CD14-positive monocyte (primary cell): ENCODE data around the gene ESPN. TPM values are rescaled to one million over a fixed set of nuclear protein-coding genes. Genes with fewer than 3 reads are reported as not detected.

Experiments
- DNase-seq, 3 donors: peaks; one replicate each; pipeline ENCODE4 v3.0.0-alpha.2; 2011 to 2022
- H2AFZ ChIP-seq: 2 replicates; pipeline ENCODE4 v1.6.0; 2012; ENCODE audit warnings: mild to moderate bottlenecking, low read depth, low read length, inconsistent platforms; ENCODE audit not compliant: insufficient read depth, poor library complexity, severe bottlenecking
- H3K27ac ChIP-seq, 2 donors: 1 replicate in 1 of 2; 2 replicates in 1 of 2; pipeline ENCODE4 v1.5.1; 2012 to 2013; ENCODE audit warnings: low read length in 2 of 2, control low read depth in 1 of 2, inconsistent platforms in 1 of 2, low read depth in 1 of 2, mild to moderate bottlenecking in 1 of 2
- H3K27me3 ChIP-seq, 2 donors: one replicate each; pipeline versions ENCODE4 v1.6.0 to v1.6.1; 2011 to 2013; ENCODE audit warnings: low read length in 2 of 2; ENCODE audit not compliant: control insufficient read depth in 2 of 2, insufficient read depth in 2 of 2
- H3K36me3 ChIP-seq, 2 donors: replicated peaks in 1 of 2; 1 replicate in 1 of 2; 2 replicates in 1 of 2; pipeline versions ENCODE4 v1.5.1 to v1.6.1; 2012 to 2013; ENCODE audit warnings: low read length in 2 of 2, control low read depth in 1 of 2, inconsistent platforms in 1 of 2, mild to moderate bottlenecking in 1 of 2; ENCODE audit not compliant: insufficient read depth in 2 of 2, control insufficient read depth in 1 of 2
- H3K4me1 ChIP-seq, 2 donors: 1 replicate in 1 of 2; 2 replicates in 1 of 2; pipeline versions ENCODE4 v1.5.1 to v1.6.1; 2012 to 2013; ENCODE audit warnings: low read length in 2 of 2, control low read depth in 1 of 2, inconsistent platforms in 1 of 2, mild to moderate bottlenecking in 1 of 2, moderate library complexity in 1 of 2; ENCODE audit not compliant: insufficient read depth in 2 of 2, control insufficient read depth in 1 of 2
- H3K4me2 ChIP-seq: replicated peaks from 2 replicates; pipeline ENCODE3; 2012; ENCODE audit warnings: low read length, moderate library complexity, mild to moderate bottlenecking; ENCODE audit not compliant: poor library complexity, severe bottlenecking; ENCODE audit errors: extremely low read depth
- H3K4me3 ChIP-seq, 3 experiments: fragments of 200-600 bp in 1 of 3; sonication (generic) in 1 of 3; replicated peaks in 1 of 3; 1 replicate in 2 of 3; 2 replicates in 1 of 3; pipeline ENCODE4 v1.5.1; 2011 to 2013; ENCODE audit warnings: low read length in 3 of 3, mild to moderate bottlenecking in 3 of 3, control low read depth in 2 of 3, low read depth in 2 of 3, inconsistent platforms in 1 of 3, moderate library complexity in 1 of 3
- H3K79me2 ChIP-seq: 2 replicates; pipeline ENCODE4 v1.6.0; 2012; ENCODE audit warnings: mild to moderate bottlenecking, control low read depth, inconsistent platforms, low read length, moderate library complexity; ENCODE audit not compliant: insufficient read depth
- H3K9ac ChIP-seq: 2 replicates; pipeline ENCODE4 v1.6.0; 2017; ENCODE audit warnings: low read length, mild to moderate bottlenecking; ENCODE audit not compliant: insufficient read depth, poor library complexity, severe bottlenecking
- H3K9me3 ChIP-seq, 2 donors: replicated peaks in 1 of 2; 1 replicate in 1 of 2; 2 replicates in 1 of 2; pipeline versions ENCODE4 v1.5.1 to v1.6.1; 2012 to 2013; ENCODE audit warnings: low read length in 2 of 2, control low read depth in 1 of 2; ENCODE audit not compliant: control insufficient read depth in 1 of 2, insufficient read depth in 1 of 2
- H4K20me1 ChIP-seq: 2 replicates; pipeline ENCODE4 v1.6.0; 2012; ENCODE audit warnings: mild to moderate bottlenecking, low read length, control low read depth, moderate library complexity; ENCODE audit not compliant: insufficient read depth
- H3K27ac Mint-ChIP-seq, 7 donors: one replicate each; pipeline ENCODE4 v1.8.0; 2020; ENCODE audit warnings: mild to moderate bottlenecking in 7 of 7, mixed read lengths in 7 of 7, moderate library complexity in 6 of 7, inconsistent platforms in 2 of 7
- H3K27me3 Mint-ChIP-seq, 3 donors: one replicate each; pipeline ENCODE4 v1.8.0; 2021 to 2022; ENCODE audit warnings: low read depth in 3 of 3, mild to moderate bottlenecking in 3 of 3, mixed read lengths in 3 of 3, moderate library complexity in 3 of 3, inconsistent platforms in 1 of 3
- H3K36me3 Mint-ChIP-seq, 2 donors: one replicate each; pipeline ENCODE4 v1.8.0; 2020; ENCODE audit warnings: mixed read lengths in 2 of 2, inconsistent platforms in 1 of 2, mild to moderate bottlenecking in 1 of 2
- H3K4me1 Mint-ChIP-seq: one replicate; pipeline ENCODE4 v1.8.0; 2020; ENCODE audit warnings: mild to moderate bottlenecking, mixed read lengths
- H3K4me3 Mint-ChIP-seq, 2 donors: one replicate each; pipeline ENCODE4 v1.8.0; 2020; ENCODE audit warnings: mild to moderate bottlenecking in 2 of 2, mixed read lengths in 2 of 2, moderate library complexity in 1 of 2
- H3K9me3 Mint-ChIP-seq, 7 donors: one replicate each; pipeline ENCODE4 v1.8.0; 2020 to 2022; ENCODE audit warnings: mixed read lengths in 7 of 7, mild to moderate bottlenecking in 6 of 7, moderate library complexity in 6 of 7, inconsistent platforms in 2 of 7
- WGBS: methylation state at CpG from one replicate; pipeline ENCODE4 v1.1.5; 2013; ENCODE audit warnings: missing lambda C conversion rate; ENCODE audit not compliant: insufficient coverage; 5-methylcytosine and 5-hydroxymethylcytosine counted together
- intact Hi-C, 2 donors: fragments of 100-400 bp; cut with micrococcal nuclease; formaldehyde crosslinking; loops; one replicate each; pipeline versions ENCODE4 v1.15.0 to v1.15.1; 2023
- polyA plus RNA-seq, 3 donors: library from polyadenylated mRNA; depleted of rRNA in 1 of 3; unstranded in 2 of 3; stranded (reverse) in 1 of 3; fragments of 300-500 nt in 2 of 3; fragments of >200 nt in 1 of 3; fragmentation: Illumina TruSeq in 2 of 3; gene quantifications; 1 replicate in 2 of 3; 2 replicates in 1 of 3; pipeline ENCODE4 v1.2.3, GENCODE V29; 2012 to 2021
- TF ChIP-seq, protein P1 (sequence below): fragments of 200-600 bp; IDR thresholded peaks from one replicate; pipeline ENCODE4 v1.8.0; 2022; ENCODE audit warnings: antibody characterized with exemption, mild to moderate bottlenecking

Gene ESPN
- polyA plus RNA-seq, 3 donors: not detected

DNA sequence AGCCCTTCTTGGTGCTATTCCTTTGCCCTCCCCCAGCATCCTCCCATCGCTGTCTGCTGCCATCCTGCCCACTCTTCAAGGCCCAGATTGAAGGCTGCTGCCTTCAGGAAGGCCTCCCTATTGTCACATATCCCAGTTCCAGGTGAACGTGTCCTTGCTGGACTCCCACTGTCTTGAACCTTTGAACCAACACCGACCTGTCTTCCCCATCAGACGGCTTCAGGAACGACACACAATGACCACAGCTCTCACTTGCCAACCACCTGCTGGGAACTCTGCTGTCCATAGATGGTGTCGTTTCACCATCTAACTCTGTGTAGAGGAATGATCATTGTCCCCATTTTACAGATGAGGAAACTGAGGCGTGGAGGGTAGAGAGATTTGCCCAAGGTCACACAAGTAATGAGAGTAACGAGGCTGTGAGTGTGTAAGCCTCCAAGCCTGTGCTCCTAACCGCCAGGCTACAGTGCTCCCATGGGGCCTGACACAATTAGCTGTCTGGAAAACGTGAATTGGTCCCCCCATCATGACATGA, 76.8 kb downstream of the ESPN start:
- H3K9me3 Mint-ChIP-seq: peaks cover 0 to 6% (median 2%) of the 10 kb centered on the region in 7 donors
- Histone ChIP-seq H3K27ac (no peak overlapping the region), H3K9me3 (peaks cover 0 to 2% of the 10 kb centered on the region in 2 donors), H3K27me3 (peaks cover 4 to 23% of the 10 kb centered on the region in 2 donors), H3K36me3 (no peaks in the 10 kb centered on the region), H4K20me1 (no peaks in the 10 kb centered on the region), H3K9ac (no peak overlapping the region), H3K79me2 (no peaks in the 10 kb centered on the region), H3K4me1 (no peaks in the 10 kb centered on the region), H3K4me2 (no peak overlapping the region), H3K4me3 (no peak overlapping the region), H2AFZ (no peak overlapping the region)
- peaks cover 30 to 32% (median 31%) of the 10 kb centered on the region in 3 donors for H3K27me3 Mint-ChIP-seq
- peaks cover 6% of the 10 kb centered on the region for H3K4me1 Mint-ChIP-seq
- 89% methylated on average over 7 of the region's 10 CpGs for WGBS
- peak overlapping the region in 1 of 7 donors; percentile 63 for H3K27ac Mint-ChIP-seq
- intact Hi-C loops: no loop called here
- peaks cover 0 to 3% of the 10 kb centered on the region in 2 donors for H3K36me3 Mint-ChIP-seq
- no peak overlapping the region for H3K4me3 Mint-ChIP-seq
- no peak for DNase-seq
- TF ChIP-seq, protein P1, sequence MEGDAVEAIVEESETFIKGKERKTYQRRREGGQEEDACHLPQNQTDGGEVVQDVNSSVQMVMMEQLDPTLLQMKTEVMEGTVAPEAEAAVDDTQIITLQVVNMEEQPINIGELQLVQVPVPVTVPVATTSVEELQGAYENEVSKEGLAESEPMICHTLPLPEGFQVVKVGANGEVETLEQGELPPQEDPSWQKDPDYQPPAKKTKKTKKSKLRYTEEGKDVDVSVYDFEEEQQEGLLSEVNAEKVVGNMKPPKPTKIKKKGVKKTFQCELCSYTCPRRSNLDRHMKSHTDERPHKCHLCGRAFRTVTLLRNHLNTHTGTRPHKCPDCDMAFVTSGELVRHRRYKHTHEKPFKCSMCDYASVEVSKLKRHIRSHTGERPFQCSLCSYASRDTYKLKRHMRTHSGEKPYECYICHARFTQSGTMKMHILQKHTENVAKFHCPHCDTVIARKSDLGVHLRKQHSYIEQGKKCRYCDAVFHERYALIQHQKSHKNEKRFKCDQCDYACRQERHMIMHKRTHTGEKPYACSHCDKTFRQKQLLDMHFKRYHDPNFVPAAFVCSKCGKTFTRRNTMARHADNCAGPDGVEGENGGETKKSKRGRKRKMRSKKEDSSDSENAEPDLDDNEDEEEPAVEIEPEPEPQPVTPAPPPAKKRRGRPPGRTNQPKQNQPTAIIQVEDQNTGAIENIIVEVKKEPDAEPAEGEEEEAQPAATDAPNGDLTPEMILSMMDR: no peak

DNA sequence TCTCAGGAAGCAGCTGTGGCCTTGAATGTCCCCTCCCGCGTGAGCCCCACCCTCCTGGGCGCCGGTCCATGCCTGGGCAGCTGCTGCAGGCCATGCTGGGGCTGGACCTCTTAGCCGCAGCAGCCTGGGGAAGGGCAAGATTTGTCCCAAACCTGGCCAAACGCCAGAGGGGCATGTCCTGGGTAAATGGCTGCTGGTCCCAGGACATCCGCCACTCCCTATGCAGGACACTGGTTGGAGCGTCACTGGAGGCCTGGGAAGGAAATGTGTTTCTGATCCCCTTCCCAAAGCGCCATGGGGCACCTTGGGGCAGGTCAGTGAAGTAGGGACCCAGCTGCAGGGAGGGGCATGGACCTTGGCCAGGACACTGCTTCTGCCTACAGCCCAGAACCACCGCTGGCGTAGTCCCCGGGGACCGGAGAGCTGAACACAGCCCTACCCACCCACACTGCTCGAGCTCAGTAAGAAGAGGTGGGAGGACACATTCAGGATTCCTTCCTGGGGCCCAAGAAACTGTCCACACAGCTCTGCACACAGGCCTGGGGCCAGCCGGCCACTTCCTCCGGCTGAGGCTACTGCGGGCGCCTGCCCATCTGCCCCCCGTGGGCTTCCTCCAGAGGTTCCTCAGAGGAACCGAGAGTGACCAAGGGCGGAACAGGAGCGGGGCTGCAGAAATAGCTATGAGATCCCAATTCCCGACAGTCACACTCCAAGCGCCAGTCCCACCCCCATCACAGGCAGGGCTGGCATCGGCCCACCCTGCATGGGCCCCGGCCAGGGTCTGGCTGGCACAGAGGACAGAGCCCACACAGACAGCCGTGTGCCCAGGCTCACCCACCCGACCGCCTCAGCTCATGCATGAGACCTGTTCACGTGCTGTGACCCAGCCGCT, 77.7 kb downstream of the ESPN start:
- H3K9me3 ChIP-seq: no peaks in the 10 kb centered on the region
- H2AFZ ChIP-seq: no peak overlapping the region
- TF ChIP-seq, protein P1: no peak
- H3K27me3 Mint-ChIP-seq: peaks cover 24 to 25% (median 24%) of the 10 kb centered on the region in 3 donors
- DNase-seq: no peak
- H4K20me1 ChIP-seq: no peaks in the 10 kb centered on the region
- intact Hi-C loops: no loop called here
- peaks cover 0 to 16% of the 10 kb centered on the region in 2 donors for H3K27me3 ChIP-seq
- peaks cover 0 to 6% (median 2%) of the 10 kb centered on the region in 7 donors for H3K9me3 Mint-ChIP-seq
- no peaks in the 10 kb centered on the region for H3K4me1 ChIP-seq
- peaks cover 6% of the 10 kb centered on the region for H3K4me1 Mint-ChIP-seq
- H3K36me3 ChIP-seq: no peaks in the 10 kb centered on the region
- no peak overlapping the region for H3K4me3 Mint-ChIP-seq
- H3K27ac Mint-ChIP-seq: no peak overlapping the region
- no peak overlapping the region for H3K27ac ChIP-seq
- peaks cover 0 to 3% of the 10 kb centered on the region in 2 donors for H3K36me3 Mint-ChIP-seq
- no peak overlapping the region for H3K9ac ChIP-seq
- no peak overlapping the region for H3K4me2 ChIP-seq
- H3K79me2 ChIP-seq: no peaks in the 10 kb centered on the region
- H3K4me3 ChIP-seq: no peak overlapping the region
- 75% methylated on average over 24 of the region's 31 CpGs for WGBS
